Measurements from ENCODE around the gene UBALD1.

GRCh38 chr16:4606354-4606753 lies 8.3 kb downstream of the UBALD1 start:
- TF ChIP-seq CTCF (IDR thresholded peaks at IDR 0.05; ENCODE audit: low read depth, low read length): no peak
- TF ChIP-seq EZH2phosphoT487 (IDR thresholded peaks at IDR 0.05; ENCODE audit: low read depth): no peak

All from OCI-LY3 (cell line).